HG03139 (cell line): ENCODE results near the gene SEPTIN10.
"Not testable (repeated sequence)": the region's sequence is repeated elsewhere in the genome, so short reads cannot be mapped to it uniquely, and the experiment has no call there.

Experiments
- ATAC-seq: cut with Tn5 transposase; IDR thresholded peaks from one replicate; pipeline ENCODE4 v1.9.1; 2021; ENCODE audit not compliant: unreplicated experiment

The SEPTIN10 gene

GRCh38 chr2:109613922-109614714 lies at the start of gene SEPTIN10, which contains the start of gene SOWAHC:
Gene SEPTIN10, minus strand, starts transcription at chr2:109613966. Its CDS starts 139 bp downstream, at chr2:109613827.
Gene SOWAHC, plus strand, starts transcription at chr2:109614364. Its CDS starts 126 bp downstream, at chr2:109614490.
- ATAC-seq, result peak; percentile 78

- no peak for ATAC-seq
These were observed 49.1 kb upstream of the SEPTIN10 start for GRCh38 chr2:109662889-109663288.

GRCh38 chr2:109660046-109660860 lies 46.5 kb upstream of the SEPTIN10 start:
- no peak for ATAC-seq

- no peak for ATAC-seq
These were observed 45.8 kb upstream of the SEPTIN10 start for GRCh38 chr2:109659396-109660045.

- no peak for ATAC-seq
These were observed 41.5 kb upstream of the SEPTIN10 start for GRCh38 chr2:109655287-109655686.

- ATAC-seq, result no peak
These were observed 40.7 kb upstream of the SEPTIN10 start for GRCh38 chr2:109654326-109655050.

GRCh38 chr2:109649736-109650695 lies 36.2 kb upstream of the SEPTIN10 start:
- ATAC-seq, result no peak

- no peak for ATAC-seq
These were observed 34.3 kb upstream of the SEPTIN10 start for GRCh38 chr2:109648041-109648527.

GRCh38 chr2:109647636-109648035 lies 33.9 kb upstream of the SEPTIN10 start:
- no peak for ATAC-seq

- ATAC-seq, result no peak
These were observed 33.2 kb upstream of the SEPTIN10 start for GRCh38 chr2:109646961-109647360.

- no peak for ATAC-seq
These were observed 31.8 kb upstream of the SEPTIN10 start for GRCh38 chr2:109645412-109646184.

GRCh38 chr2:109644571-109645275 lies 31.0 kb upstream of the SEPTIN10 start:
- no peak for ATAC-seq

GRCh38 chr2:109640000-109640399 lies 26.2 kb upstream of the SEPTIN10 start:
- ATAC-seq, result not testable (repeated sequence)

- ATAC-seq, result no peak
These were observed 25.0 kb upstream of the SEPTIN10 start for GRCh38 chr2:109638795-109639194.

- ATAC-seq, result no peak
These were observed 24.2 kb upstream of the SEPTIN10 start for GRCh38 chr2:109637749-109638570.

GRCh38 chr2:109636317-109636716 lies 22.6 kb upstream of the SEPTIN10 start:
- ATAC-seq, result no peak
